GM23338 (cell line): ENCODE data around the gene NEK6. TPM values are rescaled to one million over a fixed set of nuclear protein-coding genes. Genes with fewer than 3 reads are reported as not detected.

ENCODE experiments used
- ATAC-seq: fragments of 200-7000 bp; cut with Tn5 transposase; 3 replicates; pipeline ENCODE4 v1.9.1; 2020
- DNase-seq: peaks from one replicate; pipeline ENCODE4 v3.0.0-alpha.2; 2015; ENCODE audit warnings: low spot score
- H2AFZ ChIP-seq: fragments of 200-600 bp; sonication (generic); 2 replicates; pipeline ENCODE4 v1.8.0; 2016; ENCODE audit warnings: antibody characterized with exemption, mild to moderate bottlenecking, moderate library complexity
- H3F3A ChIP-seq: fragments of 200-600 bp; sonication (generic); replicated peaks from 2 replicates; pipeline ENCODE4 v1.8.0; 2017; ENCODE audit warnings: antibody characterized with exemption, mixed run types, low read depth
- H3K27ac ChIP-seq: fragments of 200-600 bp; sonication (generic); 2 replicates; pipeline ENCODE4 v1.6.1; 2016; ENCODE audit warnings: low read depth
- H3K27me3 ChIP-seq: fragments of 200-600 bp; sonication (generic); 2 replicates; pipeline ENCODE4 v1.8.0; 2016; ENCODE audit warnings: mild to moderate bottlenecking, mixed run types, moderate library complexity; ENCODE audit not compliant: insufficient read depth
- H3K36me3 ChIP-seq: fragments of 200-600 bp; sonication (generic); 2 replicates; pipeline ENCODE4 v1.8.0; 2016; ENCODE audit warnings: mild to moderate bottlenecking; ENCODE audit not compliant: insufficient read depth
- H3K4me1 ChIP-seq: fragments of 200-600 bp; sonication (generic); 2 replicates; pipeline ENCODE4 v1.8.0; 2016; ENCODE audit warnings: mild to moderate bottlenecking, moderate library complexity; ENCODE audit not compliant: insufficient read depth
- H3K4me2 ChIP-seq: fragments of 200-600 bp; sonication (generic); 2 replicates; pipeline ENCODE4 v1.7.1; 2017; ENCODE audit warnings: mixed run types
- H3K4me3 ChIP-seq: fragments of 200-600 bp; sonication (generic); 2 replicates; pipeline ENCODE4 v1.6.1; 2016; ENCODE audit warnings: mixed run types
- H3K79me2 ChIP-seq: fragments of 200-600 bp; sonication (generic); replicated peaks from 2 replicates; pipeline ENCODE4 v1.8.0; 2017; ENCODE audit warnings: mild to moderate bottlenecking; ENCODE audit not compliant: insufficient read depth
- H3K9me2 ChIP-seq: fragments of 200-600 bp; sonication (generic); 2 replicates; pipeline ENCODE4 v1.8.0; 2017; ENCODE audit not compliant: insufficient read depth
- H4K20me1 ChIP-seq: fragments of 200-600 bp; sonication (generic); replicated peaks from 2 replicates; pipeline ENCODE4 v1.8.0; 2017; ENCODE audit warnings: mild to moderate bottlenecking; ENCODE audit not compliant: insufficient read depth
- H3K27ac Mint-ChIP-seq: 2 replicates; pipeline ENCODE4 v1.8.0; 2020; ENCODE audit warnings: inconsistent platforms, mild to moderate bottlenecking, moderate library complexity, mixed read lengths
- H3K27me3 Mint-ChIP-seq: 3 replicates; pipeline ENCODE4 v1.8.0; 2022; ENCODE audit warnings: low read depth, mild to moderate bottlenecking, moderate library complexity, mixed read lengths, inconsistent platforms; ENCODE audit not compliant: insufficient read depth, poor library complexity
- H3K36me3 Mint-ChIP-seq: 3 replicates; pipeline ENCODE4 v1.8.0; 2021; ENCODE audit warnings: low read depth, mild to moderate bottlenecking, inconsistent platforms, moderate library complexity, mixed read lengths
- H3K4me1 Mint-ChIP-seq: 3 replicates; pipeline ENCODE4 v1.8.0; 2020; ENCODE audit warnings: mild to moderate bottlenecking, inconsistent platforms, mixed read lengths
- H3K4me3 Mint-ChIP-seq: 3 replicates; pipeline ENCODE4 v1.8.0; 2021; ENCODE audit warnings: moderate library complexity, mild to moderate bottlenecking, inconsistent platforms, mixed read lengths
- H3K9me3 Mint-ChIP-seq: 3 replicates; pipeline ENCODE4 v1.8.0; 2020; ENCODE audit warnings: moderate library complexity, mild to moderate bottlenecking, inconsistent platforms, mixed read lengths
- CREB1 ChIP-seq: fragments of 250-450 bp; sonication (Bioruptor Pico); IDR thresholded peaks from 2 replicates; pipeline ENCODE4 v1.5.0; 2020; ENCODE audit warnings: low read depth, mild to moderate bottlenecking, moderate library complexity
- EZH2 ChIP-seq: fragments of 200-600 bp; sonication (generic); IDR thresholded peaks from one replicate; pipeline ENCODE4 v1.8.0; 2017; ENCODE audit warnings: antibody characterized with exemption, mild to moderate bottlenecking, low read depth; ENCODE audit not compliant: unreplicated experiment
- EZH2phosphoT487 ChIP-seq: fragments of 200-600 bp; sonication (generic); IDR thresholded peaks from one replicate; pipeline ENCODE4 v1.8.1; 2018; ENCODE audit warnings: antibody characterized with exemption; ENCODE audit not compliant: unreplicated experiment
- JUNB ChIP-seq: IDR thresholded peaks from one replicate; pipeline ENCODE4 v1.6.1; 2016; ENCODE audit warnings: antibody characterized with exemption; ENCODE audit not compliant: unreplicated experiment
- NANOG ChIP-seq: IDR thresholded peaks from 2 replicates; pipeline ENCODE4 v1.6.1; 2016; ENCODE audit warnings: antibody characterized with exemption, borderline replicate concordance
- POLR2AphosphoS5 ChIP-seq: IDR thresholded peaks from 2 replicates; pipeline ENCODE4 v1.6.1; 2016; ENCODE audit warnings: antibody characterized with exemption, low read depth
- STAT1 ChIP-seq: IDR thresholded peaks from one replicate; pipeline ENCODE4 v1.6.1; 2016; ENCODE audit warnings: antibody characterized with exemption; ENCODE audit not compliant: unreplicated experiment
- ZNF114 ChIP-seq: fragments of 250-450 bp; sonication (Bioruptor Pico); IDR thresholded peaks from 2 replicates; pipeline ENCODE4 v1.5.0; 2020; ENCODE audit warnings: mild to moderate bottlenecking, moderate library complexity
- ZNF331 ChIP-seq: fragments of 250-450 bp; sonication (Bioruptor Pico); IDR thresholded peaks from 2 replicates; pipeline ENCODE4 v1.5.0; 2020; ENCODE audit warnings: low read depth, mild to moderate bottlenecking, moderate library complexity
- polyA plus RNA-seq: library from polyadenylated mRNA; unstranded; fragments of >200 nt; fragmentation: Nextera tagmentation; extraction: Ambion mirVana; gene quantifications from 2 replicates; pipeline ENCODE4 v1.2.1, GENCODE V29; 2016
- total RNA-seq: library from RNA; depleted of rRNA; stranded (reverse); fragments of >200 nt; shearing (Covaris generic); gene quantifications from 2 replicates; pipeline ENCODE4 v1.2.3, GENCODE V29; 2014
- TF ChIP-seq, protein P1 (sequence below): fragments of 250-450 bp; sonication (Bioruptor Pico); IDR thresholded peaks from 2 replicates; pipeline ENCODE4 v1.5.0; 2020; ENCODE audit warnings: mild to moderate bottlenecking, moderate library complexity
- TF ChIP-seq, protein P2 (sequence below): IDR thresholded peaks from 2 replicates; pipeline ENCODE4 v1.6.1; 2016; ENCODE audit warnings: antibody characterized with exemption
- TF ChIP-seq, protein P3 (sequence below), 2 experiments: fragments of 200-600 bp in 1 of 2; sonication (generic) in 1 of 2; conservative IDR thresholded peaks; 2 replicates each; pipeline versions ENCODE4 v1.5.1 to v1.6.1; 2016 to 2017; ENCODE audit warnings: antibody characterized with exemption in 2 of 2, low read depth in 2 of 2, mild to moderate bottlenecking in 2 of 2, moderate library complexity in 1 of 2
- TF ChIP-seq, protein P4 (sequence below): IDR thresholded peaks from one replicate; pipeline ENCODE4 v1.6.1; 2018; ENCODE audit warnings: antibody characterized with exemption; ENCODE audit not compliant: unreplicated experiment

Gene NEK6
- total and polyA plus RNA-seq, 2 experiments from 2014 or later, result 8.1 to 11.2 TPM

DNA sequence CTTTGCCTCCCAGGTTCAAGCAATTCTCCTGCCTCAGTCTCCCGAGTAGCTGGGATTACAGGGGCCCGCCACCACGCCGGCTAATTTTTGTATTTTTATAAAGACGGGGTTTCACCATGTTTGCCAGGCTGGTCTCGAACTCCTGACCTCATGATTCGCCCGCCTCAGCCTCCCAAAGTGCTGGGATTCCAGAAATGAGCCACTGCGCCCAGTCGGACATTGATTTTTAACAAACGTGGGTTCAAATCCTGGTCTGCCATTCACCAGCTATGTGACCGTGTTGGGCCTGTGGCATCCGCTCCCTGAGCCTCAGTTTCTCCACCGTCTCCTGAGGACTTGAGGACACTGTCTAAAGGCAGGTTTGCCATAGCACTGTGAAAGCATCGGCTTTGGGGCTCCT, 41.8 kb upstream of the NEK6 start:
- TF ChIP-seq, protein P1, sequence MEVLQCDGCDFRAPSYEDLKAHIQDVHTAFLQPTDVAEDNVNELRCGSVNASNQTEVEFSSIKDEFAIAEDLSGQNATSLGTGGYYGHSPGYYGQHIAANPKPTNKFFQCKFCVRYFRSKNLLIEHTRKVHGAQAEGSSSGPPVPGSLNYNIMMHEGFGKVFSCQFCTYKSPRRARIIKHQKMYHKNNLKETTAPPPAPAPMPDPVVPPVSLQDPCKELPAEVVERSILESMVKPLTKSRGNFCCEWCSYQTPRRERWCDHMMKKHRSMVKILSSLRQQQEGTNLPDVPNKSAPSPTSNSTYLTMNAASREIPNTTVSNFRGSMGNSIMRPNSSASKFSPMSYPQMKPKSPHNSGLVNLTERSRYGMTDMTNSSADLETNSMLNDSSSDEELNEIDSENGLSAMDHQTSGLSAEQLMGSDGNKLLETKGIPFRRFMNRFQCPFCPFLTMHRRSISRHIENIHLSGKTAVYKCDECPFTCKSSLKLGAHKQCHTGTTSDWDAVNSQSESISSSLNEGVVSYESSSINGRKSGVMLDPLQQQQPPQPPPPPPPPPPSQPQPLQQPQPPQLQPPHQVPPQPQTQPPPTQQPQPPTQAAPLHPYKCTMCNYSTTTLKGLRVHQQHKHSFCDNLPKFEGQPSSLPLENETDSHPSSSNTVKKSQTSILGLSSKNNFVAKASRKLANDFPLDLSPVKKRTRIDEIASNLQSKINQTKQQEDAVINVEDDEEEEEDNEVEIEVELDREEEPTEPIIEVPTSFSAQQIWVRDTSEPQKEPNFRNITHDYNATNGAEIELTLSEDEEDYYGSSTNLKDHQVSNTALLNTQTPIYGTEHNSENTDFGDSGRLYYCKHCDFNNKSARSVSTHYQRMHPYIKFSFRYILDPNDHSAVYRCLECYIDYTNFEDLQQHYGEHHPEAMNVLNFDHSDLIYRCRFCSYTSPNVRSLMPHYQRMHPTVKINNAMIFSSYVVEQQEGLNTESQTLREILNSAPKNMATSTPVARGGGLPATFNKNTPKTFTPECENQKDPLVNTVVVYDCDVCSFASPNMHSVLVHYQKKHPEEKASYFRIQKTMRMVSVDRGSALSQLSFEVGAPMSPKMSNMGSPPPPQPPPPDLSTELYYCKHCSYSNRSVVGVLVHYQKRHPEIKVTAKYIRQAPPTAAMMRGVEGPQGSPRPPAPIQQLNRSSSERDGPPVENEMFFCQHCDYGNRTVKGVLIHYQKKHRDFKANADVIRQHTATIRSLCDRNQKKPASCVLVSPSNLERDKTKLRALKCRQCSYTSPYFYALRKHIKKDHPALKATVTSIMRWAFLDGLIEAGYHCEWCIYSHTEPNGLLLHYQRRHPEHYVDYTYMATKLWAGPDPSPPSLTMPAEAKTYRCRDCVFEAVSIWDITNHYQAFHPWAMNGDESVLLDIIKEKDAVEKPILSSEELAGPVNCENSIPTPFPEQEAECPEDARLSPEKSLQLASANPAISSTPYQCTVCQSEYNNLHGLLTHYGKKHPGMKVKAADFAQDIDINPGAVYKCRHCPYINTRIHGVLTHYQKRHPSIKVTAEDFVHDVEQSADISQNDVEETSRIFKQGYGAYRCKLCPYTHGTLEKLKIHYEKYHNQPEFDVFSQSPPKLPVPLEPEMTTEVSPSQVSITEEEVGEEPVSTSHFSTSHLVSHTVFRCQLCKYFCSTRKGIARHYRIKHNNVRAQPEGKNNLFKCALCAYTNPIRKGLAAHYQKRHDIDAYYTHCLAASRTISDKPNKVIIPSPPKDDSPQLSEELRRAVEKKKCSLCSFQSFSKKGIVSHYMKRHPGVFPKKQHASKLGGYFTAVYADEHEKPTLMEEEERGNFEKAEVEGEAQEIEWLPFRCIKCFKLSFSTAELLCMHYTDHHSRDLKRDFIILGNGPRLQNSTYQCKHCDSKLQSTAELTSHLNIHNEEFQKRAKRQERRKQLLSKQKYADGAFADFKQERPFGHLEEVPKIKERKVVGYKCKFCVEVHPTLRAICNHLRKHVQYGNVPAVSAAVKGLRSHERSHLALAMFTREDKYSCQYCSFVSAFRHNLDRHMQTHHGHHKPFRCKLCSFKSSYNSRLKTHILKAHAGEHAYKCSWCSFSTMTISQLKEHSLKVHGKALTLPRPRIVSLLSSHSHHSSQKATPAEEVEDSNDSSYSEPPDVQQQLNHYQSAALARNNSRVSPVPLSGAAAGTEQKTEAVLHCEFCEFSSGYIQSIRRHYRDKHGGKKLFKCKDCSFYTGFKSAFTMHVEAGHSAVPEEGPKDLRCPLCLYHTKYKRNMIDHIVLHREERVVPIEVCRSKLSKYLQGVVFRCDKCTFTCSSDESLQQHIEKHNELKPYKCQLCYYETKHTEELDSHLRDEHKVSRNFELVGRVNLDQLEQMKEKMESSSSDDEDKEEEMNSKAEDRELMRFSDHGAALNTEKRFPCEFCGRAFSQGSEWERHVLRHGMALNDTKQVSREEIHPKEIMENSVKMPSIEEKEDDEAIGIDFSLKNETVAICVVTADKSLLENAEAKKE (CRISPR knock-in tag), result no peak
- TF ChIP-seq, protein P2, sequence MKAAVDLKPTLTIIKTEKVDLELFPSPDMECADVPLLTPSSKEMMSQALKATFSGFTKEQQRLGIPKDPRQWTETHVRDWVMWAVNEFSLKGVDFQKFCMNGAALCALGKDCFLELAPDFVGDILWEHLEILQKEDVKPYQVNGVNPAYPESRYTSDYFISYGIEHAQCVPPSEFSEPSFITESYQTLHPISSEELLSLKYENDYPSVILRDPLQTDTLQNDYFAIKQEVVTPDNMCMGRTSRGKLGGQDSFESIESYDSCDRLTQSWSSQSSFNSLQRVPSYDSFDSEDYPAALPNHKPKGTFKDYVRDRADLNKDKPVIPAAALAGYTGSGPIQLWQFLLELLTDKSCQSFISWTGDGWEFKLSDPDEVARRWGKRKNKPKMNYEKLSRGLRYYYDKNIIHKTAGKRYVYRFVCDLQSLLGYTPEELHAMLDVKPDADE, result no peak
- no peak for TF ChIP-seq EZH2
- no peak for TF ChIP-seq POLR2AphosphoS5
- no peak for TF ChIP-seq STAT1
- TF ChIP-seq ZNF114 (CRISPR knock-in tag), result no peak
- no peak for TF ChIP-seq ZNF331
- no peak for TF ChIP-seq NANOG
- no peak for TF ChIP-seq EZH2phosphoT487
- TF ChIP-seq, protein P3, sequence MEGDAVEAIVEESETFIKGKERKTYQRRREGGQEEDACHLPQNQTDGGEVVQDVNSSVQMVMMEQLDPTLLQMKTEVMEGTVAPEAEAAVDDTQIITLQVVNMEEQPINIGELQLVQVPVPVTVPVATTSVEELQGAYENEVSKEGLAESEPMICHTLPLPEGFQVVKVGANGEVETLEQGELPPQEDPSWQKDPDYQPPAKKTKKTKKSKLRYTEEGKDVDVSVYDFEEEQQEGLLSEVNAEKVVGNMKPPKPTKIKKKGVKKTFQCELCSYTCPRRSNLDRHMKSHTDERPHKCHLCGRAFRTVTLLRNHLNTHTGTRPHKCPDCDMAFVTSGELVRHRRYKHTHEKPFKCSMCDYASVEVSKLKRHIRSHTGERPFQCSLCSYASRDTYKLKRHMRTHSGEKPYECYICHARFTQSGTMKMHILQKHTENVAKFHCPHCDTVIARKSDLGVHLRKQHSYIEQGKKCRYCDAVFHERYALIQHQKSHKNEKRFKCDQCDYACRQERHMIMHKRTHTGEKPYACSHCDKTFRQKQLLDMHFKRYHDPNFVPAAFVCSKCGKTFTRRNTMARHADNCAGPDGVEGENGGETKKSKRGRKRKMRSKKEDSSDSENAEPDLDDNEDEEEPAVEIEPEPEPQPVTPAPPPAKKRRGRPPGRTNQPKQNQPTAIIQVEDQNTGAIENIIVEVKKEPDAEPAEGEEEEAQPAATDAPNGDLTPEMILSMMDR (conservative IDR thresholded peaks at IDR 0.05; ENCODE audit: low read depth in 2 of 2), result no peak
- TF ChIP-seq, protein P4, sequence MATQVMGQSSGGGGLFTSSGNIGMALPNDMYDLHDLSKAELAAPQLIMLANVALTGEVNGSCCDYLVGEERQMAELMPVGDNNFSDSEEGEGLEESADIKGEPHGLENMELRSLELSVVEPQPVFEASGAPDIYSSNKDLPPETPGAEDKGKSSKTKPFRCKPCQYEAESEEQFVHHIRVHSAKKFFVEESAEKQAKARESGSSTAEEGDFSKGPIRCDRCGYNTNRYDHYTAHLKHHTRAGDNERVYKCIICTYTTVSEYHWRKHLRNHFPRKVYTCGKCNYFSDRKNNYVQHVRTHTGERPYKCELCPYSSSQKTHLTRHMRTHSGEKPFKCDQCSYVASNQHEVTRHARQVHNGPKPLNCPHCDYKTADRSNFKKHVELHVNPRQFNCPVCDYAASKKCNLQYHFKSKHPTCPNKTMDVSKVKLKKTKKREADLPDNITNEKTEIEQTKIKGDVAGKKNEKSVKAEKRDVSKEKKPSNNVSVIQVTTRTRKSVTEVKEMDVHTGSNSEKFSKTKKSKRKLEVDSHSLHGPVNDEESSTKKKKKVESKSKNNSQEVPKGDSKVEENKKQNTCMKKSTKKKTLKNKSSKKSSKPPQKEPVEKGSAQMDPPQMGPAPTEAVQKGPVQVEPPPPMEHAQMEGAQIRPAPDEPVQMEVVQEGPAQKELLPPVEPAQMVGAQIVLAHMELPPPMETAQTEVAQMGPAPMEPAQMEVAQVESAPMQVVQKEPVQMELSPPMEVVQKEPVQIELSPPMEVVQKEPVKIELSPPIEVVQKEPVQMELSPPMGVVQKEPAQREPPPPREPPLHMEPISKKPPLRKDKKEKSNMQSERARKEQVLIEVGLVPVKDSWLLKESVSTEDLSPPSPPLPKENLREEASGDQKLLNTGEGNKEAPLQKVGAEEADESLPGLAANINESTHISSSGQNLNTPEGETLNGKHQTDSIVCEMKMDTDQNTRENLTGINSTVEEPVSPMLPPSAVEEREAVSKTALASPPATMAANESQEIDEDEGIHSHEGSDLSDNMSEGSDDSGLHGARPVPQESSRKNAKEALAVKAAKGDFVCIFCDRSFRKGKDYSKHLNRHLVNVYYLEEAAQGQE, result no peak
- no peak for TF ChIP-seq CREB1 (CRISPR knock-in tag)
- TF ChIP-seq JUNB, result no peak
- Histone ChIP-seq H4K20me1 (no peaks in the 10 kb centered on the region), H3F3A (no peaks in the 10 kb centered on the region), H3K36me3 (no peaks in the 10 kb centered on the region), H3K79me2 (no peaks in the 10 kb centered on the region), H3K27me3 (no peaks in the 10 kb centered on the region), H3K4me1 (no peaks in the 10 kb centered on the region), H3K4me3 (no peak overlapping the region), H3K9me2 (no peaks in the 10 kb centered on the region), H3K4me2 (no peak overlapping the region), H2AFZ (no peak overlapping the region), H3K27ac (no peak overlapping the region)
- peaks cover 4% of the 10 kb centered on the region; the same call in 1 of the 3 replicates for H3K4me1 Mint-ChIP-seq
- H3K36me3 Mint-ChIP-seq, result no peaks in the 10 kb centered on the region
- peaks cover 5% of the 10 kb centered on the region for H3K27me3 Mint-ChIP-seq
- H3K27ac Mint-ChIP-seq, result no peak overlapping the region
- ATAC-seq (no peak), DNase-seq (no peak)
- H3K4me3 Mint-ChIP-seq, result no peak overlapping the region
- no peaks in the 10 kb centered on the region for H3K9me3 Mint-ChIP-seq
